Activated T-helper 1 cell treated with anti-CD3 and anti-CD28 coated beads, Interleukin-12 subunit alpha, Interleukin-12 subunit beta, Interleukin-2, Interleukin-4 antibody, amounts not matched to agents 30 ng/mL and 10 ng/mL and 1 ng/mL, durations not matched to agents 14 hours and 24 hours and 36 hours (primary cell): ENCODE measurements around the gene CCDC124. TPM values are rescaled to one million over a fixed set of nuclear protein-coding genes. Genes with fewer than 3 reads are reported as not detected.
"Not testable (repeated sequence)": the region's sequence is repeated elsewhere in the genome, so short reads cannot be mapped to it uniquely, and the experiment has no call there.

Experiments used
- DNase-seq: peaks from one replicate; pipeline ENCODE4 v3.0.0; 2021; ENCODE audit warnings: low spot score
- H3K27ac Mint-ChIP-seq: one replicate; pipeline ENCODE4 v1.8.0; 2021; ENCODE audit warnings: mild to moderate bottlenecking, mixed read lengths
- H3K27me3 Mint-ChIP-seq: one replicate; pipeline ENCODE4 v1.8.0; 2022; ENCODE audit warnings: mild to moderate bottlenecking, moderate library complexity, mixed read lengths; ENCODE audit not compliant: insufficient read depth
- H3K36me3 Mint-ChIP-seq: one replicate; pipeline ENCODE4 v1.8.0; 2021; ENCODE audit warnings: low read depth, mixed read lengths
- H3K4me1 Mint-ChIP-seq: one replicate; pipeline ENCODE4 v1.8.0; 2021; ENCODE audit warnings: low read depth, mixed read lengths
- H3K4me3 Mint-ChIP-seq: one replicate; pipeline ENCODE4 v1.8.0; 2021; ENCODE audit warnings: mild to moderate bottlenecking, moderate library complexity, mixed read lengths
- H3K9me3 Mint-ChIP-seq: one replicate; pipeline ENCODE4 v1.8.0; 2021; ENCODE audit warnings: mixed read lengths
- intact Hi-C: fragments of 100-400 bp; cut with micrococcal nuclease; formaldehyde crosslinking; loops from one replicate; pipeline ENCODE4 v1.15.1; 2024
- total RNA-seq: library from RNA; stranded (reverse); gene quantifications from 2 replicates; pipeline ENCODE4 v1.2.3, GENCODE V29; 2022

CCDC124 gene
- total RNA-seq, result 122 and 128 TPM in 2 replicates

GRCh38 chr19:17932485-17933338, at the start of gene CCDC124:
CCDC124 (plus strand) TSS chr19:17933015; CDS start chr19:17936421, 3,406 bp downstream.
- H3K4me3 Mint-ChIP-seq, result peak within 1 kb of the TSS; percentile 87
- DNase-seq, result peak; percentile 89
- peaks cover 21% of the 10 kb centered on the region for H3K4me1 Mint-ChIP-seq
- no peaks in the 10 kb centered on the region for H3K9me3 Mint-ChIP-seq
- H3K27me3 Mint-ChIP-seq, result no peaks in the 10 kb centered on the region
- peaks cover 2% of the 10 kb centered on the region for H3K36me3 Mint-ChIP-seq
- peak within 1 kb of the TSS; percentile 82 for H3K27ac Mint-ChIP-seq
- intact Hi-C loops, result loop anchor here (1.0 to 5.0 kb wide), 5 partner anchors 14 to 985 kb away; partner anchors contain the start of genes COPE, DDX49 and RPL18A

- no peaks in the 10 kb centered on the region for H3K36me3 Mint-ChIP-seq
- H3K27ac Mint-ChIP-seq, result no peak overlapping the region
- intact Hi-C loops, result no loop called here
- no peak overlapping the region for H3K4me3 Mint-ChIP-seq
- peaks cover 2% of the 10 kb centered on the region for H3K27me3 Mint-ChIP-seq
- H3K9me3 Mint-ChIP-seq, result no peaks in the 10 kb centered on the region
- DNase-seq, result no peak
- no peaks in the 10 kb centered on the region for H3K4me1 Mint-ChIP-seq
Observed at GRCh38 chr19:17883627-17884410, 49.0 kb upstream of the CCDC124 start.

GRCh38 chr19:17886515-17886914, 46.3 kb upstream of the CCDC124 start:
- no peak overlapping the region for H3K27ac Mint-ChIP-seq
- DNase-seq, result no peak
- no peaks in the 10 kb centered on the region for H3K9me3 Mint-ChIP-seq
- no peaks in the 10 kb centered on the region for H3K36me3 Mint-ChIP-seq
- intact Hi-C loops, result no loop called here
- H3K27me3 Mint-ChIP-seq, result peaks cover under 1% of the 10 kb centered on the region
- H3K4me3 Mint-ChIP-seq, result no peak overlapping the region
- H3K4me1 Mint-ChIP-seq, result no peaks in the 10 kb centered on the region

- H3K27ac Mint-ChIP-seq, H3K9me3 Mint-ChIP-seq, H3K27me3 Mint-ChIP-seq, DNase-seq, intact Hi-C loops, H3K4me1 Mint-ChIP-seq, H3K36me3 Mint-ChIP-seq, H3K4me3 Mint-ChIP-seq: not testable (repeated sequence)
Observed at GRCh38 chr19:17887221-17887620, 45.6 kb upstream of the CCDC124 start.

- H3K4me3 Mint-ChIP-seq, result no peak overlapping the region
- no peak for DNase-seq
- intact Hi-C loops, result no loop called here
- no peak overlapping the region for H3K27ac Mint-ChIP-seq
- H3K27me3 Mint-ChIP-seq, result no peaks in the 10 kb centered on the region
- no peaks in the 10 kb centered on the region for H3K36me3 Mint-ChIP-seq
- no peaks in the 10 kb centered on the region for H3K9me3 Mint-ChIP-seq
- H3K4me1 Mint-ChIP-seq, result no peaks in the 10 kb centered on the region
Observed at GRCh38 chr19:17888260-17888659, 44.6 kb upstream of the CCDC124 start.

GRCh38 chr19:17889609-17890214, 43.1 kb upstream of the CCDC124 start:
- no peak overlapping the region for H3K27ac Mint-ChIP-seq
- intact Hi-C loops, result no loop called here
- no peak for DNase-seq
- no peak overlapping the region for H3K4me3 Mint-ChIP-seq
- H3K9me3 Mint-ChIP-seq, result no peaks in the 10 kb centered on the region
- H3K4me1 Mint-ChIP-seq, result no peaks in the 10 kb centered on the region
- H3K36me3 Mint-ChIP-seq, result no peaks in the 10 kb centered on the region
- no peaks in the 10 kb centered on the region for H3K27me3 Mint-ChIP-seq

- H3K4me1 Mint-ChIP-seq, result no peaks in the 10 kb centered on the region
- no peak for DNase-seq
- no peak overlapping the region for H3K27ac Mint-ChIP-seq
- H3K36me3 Mint-ChIP-seq, result no peaks in the 10 kb centered on the region
- H3K9me3 Mint-ChIP-seq, result no peaks in the 10 kb centered on the region
- H3K27me3 Mint-ChIP-seq, result no peaks in the 10 kb centered on the region
- no peak overlapping the region for H3K4me3 Mint-ChIP-seq
- intact Hi-C loops, result no loop called here
Observed at GRCh38 chr19:17893766-17894165, 39.0 kb upstream of the CCDC124 start.

- Mint-ChIP-seq H3K36me3 (no peaks in the 10 kb centered on the region), H3K4me3 (no peak overlapping the region), H3K9me3 (no peaks in the 10 kb centered on the region), H3K4me1 (no peaks in the 10 kb centered on the region), H3K27ac (no peak overlapping the region), H3K27me3 (peaks cover 13% of the 10 kb centered on the region)
- intact Hi-C loops, result no loop called here
- no peak for DNase-seq
Observed at GRCh38 chr19:17902701-17903100, 30.1 kb upstream of the CCDC124 start.

GRCh38 chr19:17908244-17908643, 24.6 kb upstream of the CCDC124 start:
- Mint-ChIP-seq H3K36me3 (no peaks in the 10 kb centered on the region), H3K9me3 (peaks cover 10% of the 10 kb centered on the region), H3K4me1 (no peaks in the 10 kb centered on the region), H3K27ac (no peak overlapping the region), H3K4me3 (no peak overlapping the region), H3K27me3 (no peaks in the 10 kb centered on the region)
- intact Hi-C loops, result no loop called here
- DNase-seq, result no peak

- Mint-ChIP-seq H3K4me3 (no peak overlapping the region), H3K27ac (no peak overlapping the region), H3K4me1 (no peaks in the 10 kb centered on the region), H3K9me3 (peaks cover 19% of the 10 kb centered on the region), H3K36me3 (no peaks in the 10 kb centered on the region), H3K27me3 (no peaks in the 10 kb centered on the region)
- intact Hi-C loops, result no loop called here
- DNase-seq, result no peak
Observed at GRCh38 chr19:17909003-17909732, 23.6 kb upstream of the CCDC124 start.

- intact Hi-C loops, result no loop called here
- no peaks in the 10 kb centered on the region for H3K4me1 Mint-ChIP-seq
- H3K36me3 Mint-ChIP-seq, result no peaks in the 10 kb centered on the region
- no peaks in the 10 kb centered on the region for H3K27me3 Mint-ChIP-seq
- no peak for DNase-seq
- no peak overlapping the region for H3K27ac Mint-ChIP-seq
- peaks cover 19% of the 10 kb centered on the region for H3K9me3 Mint-ChIP-seq
- no peak overlapping the region for H3K4me3 Mint-ChIP-seq
Observed at GRCh38 chr19:17910791-17911360, 21.9 kb upstream of the CCDC124 start.

GRCh38 chr19:17915940-17916593, 16.7 kb upstream of the CCDC124 start:
- DNase-seq, result no peak
- H3K27ac Mint-ChIP-seq, result no peak overlapping the region
- intact Hi-C loops, result no loop called here
- no peak overlapping the region for H3K4me3 Mint-ChIP-seq
- H3K36me3 Mint-ChIP-seq, result no peaks in the 10 kb centered on the region
- no peaks in the 10 kb centered on the region for H3K4me1 Mint-ChIP-seq
- peaks cover 10% of the 10 kb centered on the region for H3K9me3 Mint-ChIP-seq
- peaks cover 3% of the 10 kb centered on the region for H3K27me3 Mint-ChIP-seq
